ENCODE results near the gene ETFBKMT.

DNA sequence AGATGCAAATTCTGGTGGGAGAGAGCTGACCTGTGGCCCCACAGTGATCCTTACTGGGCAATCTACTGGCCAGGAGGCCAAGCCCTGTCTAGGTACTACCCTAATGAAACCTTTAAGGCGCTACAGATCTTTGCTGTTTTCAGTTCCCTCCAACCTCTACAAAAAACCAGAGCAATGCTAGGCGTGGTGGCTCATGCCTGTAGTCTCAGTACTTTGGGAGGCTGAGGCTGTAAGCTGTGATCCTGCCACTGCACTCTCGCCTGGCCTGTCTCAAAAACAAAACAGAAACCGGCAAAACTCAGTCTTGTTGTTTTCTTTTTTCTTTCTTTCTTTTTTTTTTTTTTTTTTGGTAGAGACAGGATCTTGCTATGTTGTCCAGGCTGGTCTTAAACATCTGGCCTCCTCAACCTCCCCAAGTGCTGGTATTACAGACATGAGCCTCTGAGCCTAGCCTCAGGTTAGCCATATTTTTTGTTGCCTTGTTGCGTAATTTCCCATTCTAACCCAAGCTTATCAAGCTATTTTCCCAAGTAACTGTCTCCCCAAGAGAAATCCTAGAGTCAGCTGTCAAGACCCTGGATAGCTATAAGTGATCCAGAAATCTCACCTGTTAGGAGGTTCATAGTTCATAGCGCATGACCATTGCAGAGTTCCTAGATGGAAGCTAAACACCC, 2.8 kb downstream of the ETFBKMT start:
- TF ChIP-seq RAD21 (IDR thresholded peaks at IDR 0.05; ENCODE audit: low read length) (no peak), CTCF (IDR thresholded peaks at IDR 0.05) (no peak), MXI1 (IDR thresholded peaks at IDR 0.05; ENCODE audit: low read depth, low read length) (no peak), EP300 (IDR thresholded peaks at IDR 0.05; ENCODE audit: borderline replicate concordance in 1 of 2, low read depth in 1 of 2, low read length in 1 of 2) (no peak), RCOR1 (IDR thresholded peaks at IDR 0.05; ENCODE audit: low read length) (no peak), TCF12 (IDR thresholded peaks at IDR 0.05) (no peak), GATA2 (CRISPR knock-in tag; IDR thresholded peaks at IDR 0.05) (no peak), POLR2AphosphoS5 (IDR thresholded peaks at IDR 0.05; ENCODE audit: low read depth, low read length) (no peak), GABPA (IDR thresholded peaks at IDR 0.05; ENCODE audit: low read depth) (no peak), REST (IDR thresholded peaks at IDR 0.05; ENCODE audit: low read depth, low read length) (no peak), NRF1 (IDR thresholded peaks at IDR 0.05; ENCODE audit: low read depth, low read length) (no peak)
- TF ChIP-seq, protein P1, sequence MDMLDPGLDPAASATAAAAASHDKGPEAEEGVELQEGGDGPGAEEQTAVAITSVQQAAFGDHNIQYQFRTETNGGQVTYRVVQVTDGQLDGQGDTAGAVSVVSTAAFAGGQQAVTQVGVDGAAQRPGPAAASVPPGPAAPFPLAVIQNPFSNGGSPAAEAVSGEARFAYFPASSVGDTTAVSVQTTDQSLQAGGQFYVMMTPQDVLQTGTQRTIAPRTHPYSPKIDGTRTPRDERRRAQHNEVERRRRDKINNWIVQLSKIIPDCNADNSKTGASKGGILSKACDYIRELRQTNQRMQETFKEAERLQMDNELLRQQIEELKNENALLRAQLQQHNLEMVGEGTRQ (IDR thresholded peaks at IDR 0.05; ENCODE audit: borderline replicate concordance, low read depth, low read length) = no peak
